ENCODE data around the gene ATP1A2.

ATP1A2 gene

DNA sequence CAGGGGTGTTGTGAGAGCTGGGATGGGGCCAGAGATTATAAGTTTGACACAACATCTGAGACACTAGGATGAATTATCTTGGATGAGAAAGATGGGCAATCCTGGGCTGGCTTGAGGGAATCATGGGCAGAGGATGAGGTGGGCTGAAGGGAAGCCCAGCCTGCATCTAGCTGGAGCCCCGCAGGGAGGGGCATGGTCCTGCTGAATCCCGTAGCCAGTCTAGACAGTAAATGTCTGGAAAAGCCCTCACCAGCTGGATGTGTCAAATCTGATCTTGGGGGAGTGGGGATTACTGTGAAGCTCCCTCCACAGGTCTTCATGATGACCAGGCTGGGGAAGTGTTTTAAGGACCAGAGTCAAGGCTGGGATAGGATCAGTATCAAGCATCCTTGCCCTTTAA is 71.2 kb downstream of the ATP1A2 start:
- DNase-seq: no peak

- DNase-seq: no peak
Measured at GRCh38 chr1:160187407-160187806, 71.8 kb downstream of the ATP1A2 start.

GRCh38 chr1:160188341-160188740 is 72.8 kb downstream of the ATP1A2 start:
- DNase-seq: no peak

DNA sequence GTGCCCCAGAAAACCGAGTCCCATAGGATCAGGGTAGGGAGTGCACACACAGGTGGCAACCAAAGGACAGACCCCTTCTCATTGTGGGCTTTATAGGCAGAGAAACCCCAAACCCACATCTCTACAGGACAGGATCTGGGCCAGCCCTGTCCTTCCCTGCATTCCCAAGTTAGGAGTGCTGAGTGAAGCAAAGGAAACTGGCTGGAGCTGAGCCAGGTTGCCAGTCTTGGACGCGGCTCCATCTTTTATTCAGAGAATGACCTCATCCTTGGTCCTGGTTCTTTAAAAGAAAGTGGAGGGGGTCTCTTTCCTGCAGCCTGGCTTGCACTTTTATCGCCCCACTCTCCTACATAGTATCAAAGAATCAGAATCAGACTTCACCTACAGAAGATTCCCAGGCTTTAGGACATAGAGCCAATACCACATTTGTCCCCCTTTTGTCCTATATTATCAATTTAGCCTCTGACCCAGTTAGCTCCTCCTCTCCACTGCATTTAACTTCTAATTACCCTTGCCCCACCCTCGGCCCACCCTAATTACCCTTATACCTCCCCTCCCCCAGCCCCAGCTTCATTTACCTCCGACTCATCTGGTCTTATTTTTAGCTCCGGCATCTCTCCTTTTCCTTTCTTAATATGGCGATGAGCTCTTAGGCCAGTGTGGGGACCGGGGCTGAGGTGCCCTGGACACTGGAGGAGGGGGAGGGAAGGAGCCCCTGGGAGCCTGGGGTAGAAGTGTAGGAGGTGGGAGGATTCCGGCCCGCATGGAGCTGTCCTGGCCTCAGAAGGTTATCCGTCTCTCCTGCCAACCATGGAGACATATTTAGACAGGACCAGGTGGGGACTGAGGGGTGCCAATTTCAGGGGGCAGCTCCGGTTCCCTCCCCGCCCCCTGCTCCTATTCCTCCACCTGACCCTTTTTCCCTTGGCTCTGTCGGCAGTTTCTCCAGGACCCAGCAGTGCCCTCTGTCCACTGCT is 74.4 kb downstream of the ATP1A2 start, which contains the start of gene CASQ1:
TSS of gene CASQ1 (plus strand) at position 927 of the 977 bp plus-strand sequence. CDS start 177 bp downstream, outside the sequence.
- no peak for DNase-seq

DNA sequence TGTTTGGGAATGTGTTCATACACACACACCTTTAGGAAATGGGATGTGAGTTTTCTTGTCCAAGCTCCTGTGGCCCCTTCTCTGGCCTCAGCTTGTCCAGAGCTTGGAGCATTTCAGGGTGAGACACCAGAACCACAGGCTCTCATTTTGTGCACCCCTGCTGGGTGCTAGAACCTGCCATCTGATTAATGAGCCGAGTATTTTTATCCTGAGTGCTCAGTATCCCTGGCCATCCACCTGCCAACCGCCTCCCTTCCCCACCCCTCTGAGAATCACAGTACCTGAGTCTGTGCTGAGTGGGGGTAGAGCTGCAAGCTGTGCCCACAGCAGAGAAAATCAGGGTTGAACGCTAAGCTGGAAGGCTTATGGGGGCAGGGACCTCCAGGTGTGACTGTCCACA is 76.2 kb downstream of the ATP1A2 start:
- DNase-seq: no peak

- no peak for DNase-seq
Measured at GRCh38 chr1:160192234-160192633, 76.7 kb downstream of the ATP1A2 start.

All from OCI-M1 (cell line).